ENCODE measurements around the gene KIFC1. TPM values are rescaled to one million over a fixed set of nuclear protein-coding genes. Genes with fewer than 3 reads are reported as not detected.

The KIFC1 gene
- total RNA-seq, 1 experiment from 2014 or later, result 73.8 TPM

- H3K36me3 Mint-ChIP-seq (ENCODE audit: insufficient read depth in 1 of 3, low read depth in 3 of 3), result peaks cover 40 to 74% (median 60%) of the 10 kb centered on the region in 3 experiments
- H3K9me3 Mint-ChIP-seq, result no peaks in the 10 kb centered on the region
- Histone ChIP-seq H3K56ac (ENCODE audit: insufficient read length, low read depth, low read length) (no peak overlapping the region), H4K20me1 (ENCODE audit: control insufficient read depth, insufficient read depth, insufficient read length) (no peaks in the 10 kb centered on the region), H3K9ac (ENCODE audit: extremely low read depth, insufficient read length, low read length) (no peak overlapping the region), H3K79me2 (ENCODE audit: insufficient read depth, low read length) (no peaks in the 10 kb centered on the region), H3K27ac (ENCODE audit: insufficient read length, low read depth, low read length) (no peak overlapping the region), H3K9me3 (ENCODE audit: control insufficient read depth, low read depth, low read length) (no peaks in the 10 kb centered on the region), H3T11ph (ENCODE audit: low read length) (no peak overlapping the region), H2AFZ (ENCODE audit: low read length) (no peak overlapping the region), H2BK20ac (ENCODE audit: low read depth, low read length, poor library complexity, severe bottlenecking) (no peak overlapping the region), H2BK12ac (ENCODE audit: insufficient read length, low read depth, low read length) (no peak overlapping the region), H3K79me1 (ENCODE audit: insufficient read depth, low read depth, low read length, poor library complexity, severe bottlenecking) (no peaks in the 10 kb centered on the region), H4K5ac (ENCODE audit: insufficient read length, low read depth, low read length) (no peak overlapping the region), H2AK5ac (ENCODE audit: insufficient read length, low read length) (no peak overlapping the region), H3K18ac (ENCODE audit: insufficient read length, low read depth, low read length) (no peak overlapping the region), H4K8ac (replicated peaks; ENCODE audit: insufficient read length, low read depth, low read length) (no peak overlapping the region), H2BK15ac (ENCODE audit: low read depth, low read length) (no peak overlapping the region), H3K23me2 (ENCODE audit: insufficient read length, low read depth, low read length, poor library complexity, severe bottlenecking) (peaks cover 10% of the 10 kb centered on the region), H2BK120ac (ENCODE audit: low read depth, low read length, poor library complexity, severe bottlenecking) (no peak overlapping the region), H3K27me3 (ENCODE audit: insufficient read depth, low read length) (no peaks in the 10 kb centered on the region), H3K4me1 (ENCODE audit: insufficient read depth, low read length) (no peaks in the 10 kb centered on the region), H3K4ac (ENCODE audit: low read depth, low read length) (no peak overlapping the region), H3K23ac (ENCODE audit: insufficient read length, low read depth, low read length) (no peak overlapping the region), H3K4me2 (ENCODE audit: insufficient read depth, insufficient read length, low read length) (no peak overlapping the region), H2BK5ac (ENCODE audit: insufficient read length, low read length) (no peak overlapping the region), H4K91ac (ENCODE audit: insufficient read length, low read depth, low read length) (no peak overlapping the region), H3K14ac (ENCODE audit: insufficient read depth, low read length) (no peak overlapping the region)
- no peak for TF ChIP-seq CTCF (conservative IDR thresholded peaks at IDR 0.05)
- no peaks in the 10 kb centered on the region; the same call in 1 of the 2 replicates for H3K27me3 Mint-ChIP-seq (ENCODE audit: low read depth)
- H3K4me1 Mint-ChIP-seq, result peaks cover 17 to 29% of the 10 kb centered on the region in 2 experiments
- H3K27ac Mint-ChIP-seq, result peak overlapping the region in 2 of 3 experiments; percentile 21 to 22; a peak in 2 of 7 replicates
- no peak for DNase-seq
- WGBS (ENCODE audit: extremely low coverage, insufficient read length, low lambda C conversion rate), result no CpG with 5 or more reads among the region's 3 CpGs
- H3K4me3 Mint-ChIP-seq, result no peak overlapping the region
Observed at GRCh38 chr6:33450434-33450833, 58.8 kb downstream of the KIFC1 start.
